GM12864 (cell line): Measurements from ENCODE around the gene VEGFD.
A peak's percentile ranks its signal among the peaks of the same experiment; 100 is the strongest.

ENCODE experiments used
- DNase-seq: peaks from one replicate; pipeline ENCODE4 v3.0.0-alpha.2; 2011; ENCODE audit warnings: low read depth
- H3K4me3 ChIP-seq: 2 replicates; pipeline ENCODE4 v1.5.1; 2011; ENCODE audit warnings: mild to moderate bottlenecking, low read depth, low read length, control low read depth
- TF ChIP-seq, protein P1 (sequence below): IDR thresholded peaks from 2 replicates; pipeline ENCODE4 v1.5.1; 2011; ENCODE audit warnings: low read depth, mild to moderate bottlenecking, moderate library complexity, low read length, control low read depth, inconsistent platforms; ENCODE audit errors: missing control alignments

The VEGFD gene

DNA sequence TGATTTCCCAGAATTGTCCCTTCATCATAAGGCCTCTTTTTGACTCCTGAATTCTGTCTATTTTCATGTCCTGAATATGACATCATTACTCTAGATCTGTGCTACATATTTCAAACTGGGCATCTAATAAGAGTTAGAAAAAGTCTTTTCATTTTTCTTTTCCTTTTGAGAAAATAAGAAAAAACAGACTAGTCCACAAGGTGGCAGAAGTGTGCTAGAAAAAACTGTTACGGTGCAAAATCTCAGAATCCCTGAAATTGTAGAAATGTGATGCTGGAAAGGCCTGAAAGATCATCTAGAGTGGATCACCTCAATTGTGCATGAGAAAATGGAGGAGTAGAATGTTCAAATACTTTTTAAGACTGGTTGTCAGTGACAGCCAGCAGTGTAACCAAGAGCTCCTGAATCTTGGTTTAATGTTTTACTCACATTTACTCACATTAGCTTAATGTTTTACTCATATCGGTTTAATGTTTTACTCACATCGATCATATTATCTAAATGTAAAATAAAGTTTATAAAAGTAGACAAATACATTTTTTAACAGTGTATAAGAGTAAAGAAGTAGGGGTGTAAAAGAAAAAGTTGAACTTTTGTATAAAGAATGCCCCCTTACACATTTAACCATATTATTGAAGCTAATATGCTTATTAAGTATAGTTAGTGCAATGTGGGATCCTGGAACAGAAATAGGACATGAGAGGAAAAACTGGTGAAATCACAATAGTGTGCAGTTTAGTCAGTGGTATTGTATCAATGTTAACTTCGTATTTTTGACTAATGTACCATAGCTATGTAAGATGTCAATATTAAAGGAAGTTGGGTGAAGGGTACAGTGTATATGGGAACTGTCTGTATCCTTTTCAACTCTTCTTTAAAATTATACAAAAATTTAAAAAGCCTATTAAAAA lies 84.0 kb downstream of the VEGFD start:
- no peak overlapping the region for H3K4me3 ChIP-seq
- TF ChIP-seq, protein P1, sequence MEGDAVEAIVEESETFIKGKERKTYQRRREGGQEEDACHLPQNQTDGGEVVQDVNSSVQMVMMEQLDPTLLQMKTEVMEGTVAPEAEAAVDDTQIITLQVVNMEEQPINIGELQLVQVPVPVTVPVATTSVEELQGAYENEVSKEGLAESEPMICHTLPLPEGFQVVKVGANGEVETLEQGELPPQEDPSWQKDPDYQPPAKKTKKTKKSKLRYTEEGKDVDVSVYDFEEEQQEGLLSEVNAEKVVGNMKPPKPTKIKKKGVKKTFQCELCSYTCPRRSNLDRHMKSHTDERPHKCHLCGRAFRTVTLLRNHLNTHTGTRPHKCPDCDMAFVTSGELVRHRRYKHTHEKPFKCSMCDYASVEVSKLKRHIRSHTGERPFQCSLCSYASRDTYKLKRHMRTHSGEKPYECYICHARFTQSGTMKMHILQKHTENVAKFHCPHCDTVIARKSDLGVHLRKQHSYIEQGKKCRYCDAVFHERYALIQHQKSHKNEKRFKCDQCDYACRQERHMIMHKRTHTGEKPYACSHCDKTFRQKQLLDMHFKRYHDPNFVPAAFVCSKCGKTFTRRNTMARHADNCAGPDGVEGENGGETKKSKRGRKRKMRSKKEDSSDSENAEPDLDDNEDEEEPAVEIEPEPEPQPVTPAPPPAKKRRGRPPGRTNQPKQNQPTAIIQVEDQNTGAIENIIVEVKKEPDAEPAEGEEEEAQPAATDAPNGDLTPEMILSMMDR: peak; percentile 19
- DNase-seq: no peak

DNA sequence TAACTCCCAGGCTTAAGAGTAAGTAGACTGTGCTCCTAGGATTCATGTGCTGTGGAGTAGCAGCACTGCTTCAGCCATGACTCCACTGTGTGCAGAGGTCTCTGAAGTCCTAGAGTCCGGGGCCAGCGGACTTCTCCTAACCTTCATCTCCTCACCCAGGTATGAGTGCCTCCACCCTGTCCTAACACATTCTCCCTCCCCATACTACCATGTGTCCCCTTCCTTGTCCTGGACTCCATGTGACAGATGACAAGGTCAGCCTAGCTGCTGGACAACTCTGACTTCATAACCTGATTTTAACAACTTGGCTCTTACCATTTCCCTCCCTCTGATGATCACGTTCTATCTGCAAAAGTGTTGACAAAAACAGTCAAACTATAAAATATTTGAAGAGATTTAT lies 85.4 kb downstream of the VEGFD start:
- DNase-seq: no peak
- TF ChIP-seq, protein P1: no peak
- H3K4me3 ChIP-seq: no peak overlapping the region

DNA sequence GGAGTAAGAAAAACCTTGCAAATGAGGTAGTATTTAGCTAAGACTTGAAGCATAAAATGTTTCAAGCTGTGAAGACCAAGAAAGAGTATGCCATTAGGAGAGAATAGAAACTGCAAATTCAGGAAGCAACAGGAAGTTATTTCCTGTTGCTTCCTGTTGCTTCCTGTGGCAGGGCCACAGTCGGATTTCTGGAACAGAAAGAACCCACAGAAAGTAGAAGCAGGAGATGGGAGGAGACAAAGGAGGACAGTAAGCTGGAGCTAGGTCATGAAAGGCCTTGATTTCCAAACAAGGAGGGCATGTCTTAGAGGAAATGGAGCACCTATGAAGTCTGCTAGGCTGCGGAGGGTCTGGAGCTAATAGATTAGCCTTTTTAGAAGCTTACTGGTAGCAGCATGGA lies 86.0 kb downstream of the VEGFD start:
- no peak overlapping the region for H3K4me3 ChIP-seq
- DNase-seq: no peak
- TF ChIP-seq, protein P1: no peak
